ENCODE data around the gene NCOA3. TPM values are rescaled to one million over a fixed set of nuclear protein-coding genes. Genes with fewer than 3 reads are reported as not detected.
A peak's percentile ranks its signal among the peaks of the same experiment; 100 is the strongest.

Gene NCOA3
- total and polyA plus RNA-seq, 12 donors = 8.0 to 30.2 (median 21.4) TPM

GRCh38 chr20:47676219-47676721, 174.6 kb downstream of the NCOA3 start:
- peaks cover 0 to 76% (median 4%) of the 10 kb centered on the region in 9 donors for H3K36me3 ChIP-seq
- 91% methylated on average over 20 of the region's 20 CpGs for WGBS, 2 donors
- H3K4me3 ChIP-seq = no peak overlapping the region
- H3K27me3 ChIP-seq = no peaks in the 10 kb centered on the region
- H3K27ac ChIP-seq = no peak overlapping the region
- H3K4me1 ChIP-seq = peaks cover 0 to 16% (median 1%) of the 10 kb centered on the region in 9 donors
- DNase-seq (no peak), ATAC-seq (no peak)
- intact Hi-C loops (cut with DNase I) = loop anchor here in 7 of 10 donors (5.0 to 10.0 kb wide), 3 partner anchors 109 to 946 kb away; partner anchors contain the start of gene SULF2 (in 3 of the 7)
- TF ChIP-seq CTCF (IDR thresholded peaks at IDR 0.05) = no peak
- H3K9me3 ChIP-seq = peaks cover 0 to 3% (median 0%) of the 10 kb centered on the region in 11 donors

DNA sequence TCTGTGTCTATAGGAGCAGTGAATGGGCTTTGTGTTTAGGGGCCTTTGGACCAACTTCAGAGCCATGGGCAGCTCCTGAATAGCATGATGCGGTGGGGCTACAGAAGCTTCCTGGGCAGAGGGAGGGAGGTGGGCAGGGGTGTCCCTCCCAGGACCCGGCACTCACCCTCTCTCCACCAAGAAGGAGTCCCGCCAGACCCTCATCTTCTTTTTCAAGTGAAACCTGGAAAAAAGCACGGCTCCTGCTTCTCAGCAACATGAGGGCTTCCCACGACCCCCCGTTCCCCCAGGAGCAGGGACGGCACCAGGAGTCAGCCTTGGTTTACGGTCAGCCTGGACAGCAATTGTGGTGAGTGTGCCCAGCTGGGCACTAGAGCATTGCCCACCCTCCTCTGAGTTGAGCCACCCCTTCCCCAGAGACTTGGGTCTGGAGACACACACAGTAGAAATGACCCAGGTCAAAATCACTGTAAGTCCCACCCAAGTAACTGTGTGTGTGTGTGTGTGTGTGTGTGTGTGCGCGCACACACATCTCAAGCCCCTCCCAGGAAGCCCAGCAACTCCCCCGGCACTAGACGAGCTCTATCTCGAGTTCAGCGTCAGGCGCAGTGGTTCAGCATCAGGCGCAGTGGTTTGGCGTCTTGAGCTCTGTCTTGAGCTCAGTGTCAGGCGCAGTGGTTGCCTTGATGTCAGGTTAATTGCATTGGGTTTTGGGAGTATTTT, 175.4 kb downstream of the NCOA3 start:
- H3K9me3 ChIP-seq = peaks cover 0 to 3% (median 0%) of the 10 kb centered on the region in 11 donors
- ATAC-seq (no peak), DNase-seq (no peak)
- H3K27me3 ChIP-seq = no peaks in the 10 kb centered on the region
- intact Hi-C loops (cut with DNase I) = loop anchor here in 7 of 10 donors (5.0 to 10.0 kb wide), 3 partner anchors 108 to 945 kb away; partner anchors contain the start of gene SULF2 (in 3 of the 7)
- peaks cover 0 to 69% (median 4%) of the 10 kb centered on the region in 9 donors for H3K36me3 ChIP-seq
- no peak overlapping the region for H3K4me3 ChIP-seq
- H3K27ac ChIP-seq = no peak overlapping the region
- TF ChIP-seq CTCF (IDR thresholded peaks at IDR 0.05) = no peak
- WGBS, 2 donors = 80 to 83% methylated on average over 18 of the region's 18 CpGs
- peaks cover 6 to 24% (median 9%) of the 10 kb centered on the region in 9 donors for H3K4me1 ChIP-seq

DNA sequence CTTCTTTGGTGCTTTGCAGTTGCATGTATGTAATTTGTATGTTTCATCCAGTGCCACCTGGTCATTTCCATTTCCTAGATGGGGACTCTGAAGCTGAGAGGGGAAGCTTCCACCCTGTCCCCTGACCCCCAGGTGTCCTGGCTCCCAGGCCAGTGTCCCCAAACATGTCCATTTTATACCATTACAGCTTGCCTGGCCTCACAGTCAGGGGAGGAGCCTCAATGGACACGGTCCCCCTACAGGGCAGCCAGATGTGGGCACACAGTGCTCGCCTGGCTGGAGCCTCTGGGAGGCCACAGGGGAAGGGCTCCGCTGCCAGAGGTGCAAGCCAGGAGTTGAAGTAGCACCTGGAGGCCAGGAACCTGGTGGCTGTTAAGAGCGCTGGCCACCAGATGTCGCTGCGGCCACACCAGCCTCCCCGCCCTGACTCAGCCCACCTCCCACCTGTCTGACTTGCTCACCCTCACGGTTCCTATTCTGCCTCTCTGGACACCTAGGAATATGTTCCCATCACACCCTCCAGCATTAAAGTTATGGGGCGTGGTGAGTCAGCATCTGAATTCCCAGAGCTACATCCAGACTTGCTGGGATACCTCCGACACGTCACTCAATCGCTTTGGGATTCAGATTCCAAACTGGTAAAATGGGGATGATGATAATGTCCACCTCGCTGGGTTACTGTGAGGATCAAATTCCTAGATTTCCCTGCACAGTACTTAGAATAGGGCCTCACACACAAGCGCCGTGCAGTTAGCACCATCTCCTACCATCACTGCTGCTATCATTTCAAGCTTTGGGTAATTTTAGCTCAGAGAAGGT, 176.2 kb downstream of the NCOA3 start:
- Histone ChIP-seq H3K9me3 (peaks cover 0 to 3% (median 0%) of the 10 kb centered on the region in 11 donors), H3K4me3 (no peak overlapping the region), H3K4me1 (peaks cover 9 to 32% (median 17%) of the 10 kb centered on the region in 9 donors), H3K27me3 (no peaks in the 10 kb centered on the region), H3K36me3 (peaks cover 0 to 61% (median 4%) of the 10 kb centered on the region in 9 donors), H3K27ac (no peak overlapping the region)
- peak in 3 of 8 donors; percentile 30 to 53 (median 40) for ATAC-seq
- peak; percentile 42 to 80 (median 78) for TF ChIP-seq CTCF (IDR thresholded peaks at IDR 0.05)
- DNase-seq = peak; percentile 28 to 52
- 50% methylated on average over 15 of the region's 15 CpGs for WGBS, 2 donors
- intact Hi-C loops (cut with DNase I) = loop anchor here in 9 of 10 donors (1.0 to 10.0 kb wide), 5 partner anchors 107 to 944 kb away; partner anchors contain the start of gene SULF2 (in 3 of the 9)

DNA sequence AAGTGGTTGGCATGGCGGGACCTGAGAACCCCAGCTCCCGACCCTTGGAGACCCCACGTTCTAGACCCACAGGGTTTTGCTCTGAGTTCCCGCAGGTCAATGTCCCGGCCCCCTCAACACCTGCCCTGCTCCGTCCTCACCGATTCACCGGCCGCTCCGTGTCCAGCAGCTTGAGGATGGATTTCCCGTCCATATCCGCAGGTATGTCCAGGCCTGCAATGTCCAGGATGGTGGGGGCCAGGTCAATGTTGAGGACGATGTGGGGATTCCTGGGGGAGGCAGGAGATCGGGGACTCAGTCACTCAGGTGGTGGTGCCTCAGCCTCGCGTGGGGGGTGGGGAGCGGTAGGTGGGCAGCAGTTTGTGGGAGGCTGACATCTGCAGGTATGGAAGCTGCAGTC, 176.8 kb downstream of the NCOA3 start:
- 96 to 98% methylated on average over 17 of the region's 17 CpGs for WGBS, 2 donors
- no peak for ATAC-seq

More for the DNA sequence above, 176.8 kb downstream of the NCOA3 start:
- no peak for DNase-seq
- no peak overlapping the region for H3K4me3 ChIP-seq
- intact Hi-C loops (cut with DNase I) = loop anchor here in 9 of 10 donors (1.0 to 10.0 kb wide), 5 partner anchors 106 to 944 kb away; partner anchors contain the start of gene SULF2 (in 3 of the 9)
- peaks cover 0 to 3% (median 0%) of the 10 kb centered on the region in 11 donors for H3K9me3 ChIP-seq
- TF ChIP-seq CTCF (IDR thresholded peaks at IDR 0.05) = no peak
- H3K4me1 ChIP-seq = peaks cover 9 to 36% (median 20%) of the 10 kb centered on the region in 9 donors
- H3K27me3 ChIP-seq = no peaks in the 10 kb centered on the region
- peaks cover 0 to 56% (median 4%) of the 10 kb centered on the region in 9 donors for H3K36me3 ChIP-seq
- H3K27ac ChIP-seq = no peak overlapping the region
